GM10248 (cell line): ENCODE results near the gene PCNX3.

ENCODE experiments used
- CTCF ChIA-PET: fragments of 300-600 bp; sonication (Branson Sonifier 250); formaldehyde crosslinking; extraction: SDS; loops from one replicate; lab custom pipeline; 2021; ENCODE audit warnings: antibody characterized with exemption; lab: Yijun Ruan, JAX
- POLR2A ChIA-PET: fragments of 350-650 bp; sonication (Branson Sonifier 250); formaldehyde crosslinking; extraction: SDS; loops from one replicate; lab custom pipeline; 2020; ENCODE audit warnings: antibody characterized with exemption; lab: Yijun Ruan, JAX
- DNase-seq: peaks from one replicate; pipeline ENCODE4 v3.0.0; 2012; ENCODE audit errors: extremely low spot score
- TF ChIP-seq, protein P1 (sequence below): IDR thresholded peaks from 2 replicates; pipeline ENCODE4 v1.5.1; 2012; ENCODE audit warnings: mild to moderate bottlenecking, low read depth; ENCODE audit errors: extremely low read depth, missing control alignments, control extremely low read depth

Gene PCNX3

DNA sequence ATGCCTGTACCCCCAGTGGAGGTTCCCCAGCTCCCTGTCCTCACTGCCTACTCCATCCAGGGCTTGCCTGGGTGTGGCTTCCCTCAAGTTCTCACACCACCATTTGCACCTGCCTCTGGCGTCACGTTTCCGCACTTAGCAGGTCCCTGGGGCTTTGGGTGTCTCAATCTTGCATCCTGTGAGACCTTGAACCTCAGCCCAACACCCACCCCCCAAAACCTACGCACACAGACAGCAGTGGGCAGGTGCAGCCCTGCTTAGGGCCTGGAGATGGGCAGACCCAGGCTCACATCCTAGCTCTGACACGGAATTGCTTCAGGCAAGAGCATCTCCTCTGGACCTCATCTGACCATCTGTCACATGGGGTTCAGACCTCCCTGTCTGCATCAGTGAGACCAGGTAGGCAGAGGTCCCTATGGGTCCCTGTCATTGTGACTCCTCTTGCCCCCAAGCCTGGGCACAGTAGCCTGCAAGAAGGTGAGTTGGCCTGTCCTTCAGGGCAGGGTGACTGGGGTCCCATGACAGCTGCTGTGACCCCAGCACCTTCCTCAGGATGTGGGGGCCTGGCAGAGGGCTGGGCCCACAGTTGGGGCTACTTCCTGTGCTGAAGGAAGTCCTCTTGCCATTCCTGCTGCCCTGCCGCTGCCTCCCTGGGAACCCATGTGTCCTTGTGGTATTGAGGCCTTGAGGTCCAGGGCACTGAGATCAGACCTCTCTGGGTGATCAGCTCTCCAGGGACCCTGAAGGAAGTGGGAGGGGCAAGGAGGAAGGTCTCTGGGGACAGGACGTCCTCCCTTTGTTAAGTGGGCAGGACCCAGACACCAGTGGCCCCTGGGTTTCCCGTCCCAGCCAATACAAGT is 24.3 kb downstream of the PCNX3 start:
- TF ChIP-seq, protein P1, sequence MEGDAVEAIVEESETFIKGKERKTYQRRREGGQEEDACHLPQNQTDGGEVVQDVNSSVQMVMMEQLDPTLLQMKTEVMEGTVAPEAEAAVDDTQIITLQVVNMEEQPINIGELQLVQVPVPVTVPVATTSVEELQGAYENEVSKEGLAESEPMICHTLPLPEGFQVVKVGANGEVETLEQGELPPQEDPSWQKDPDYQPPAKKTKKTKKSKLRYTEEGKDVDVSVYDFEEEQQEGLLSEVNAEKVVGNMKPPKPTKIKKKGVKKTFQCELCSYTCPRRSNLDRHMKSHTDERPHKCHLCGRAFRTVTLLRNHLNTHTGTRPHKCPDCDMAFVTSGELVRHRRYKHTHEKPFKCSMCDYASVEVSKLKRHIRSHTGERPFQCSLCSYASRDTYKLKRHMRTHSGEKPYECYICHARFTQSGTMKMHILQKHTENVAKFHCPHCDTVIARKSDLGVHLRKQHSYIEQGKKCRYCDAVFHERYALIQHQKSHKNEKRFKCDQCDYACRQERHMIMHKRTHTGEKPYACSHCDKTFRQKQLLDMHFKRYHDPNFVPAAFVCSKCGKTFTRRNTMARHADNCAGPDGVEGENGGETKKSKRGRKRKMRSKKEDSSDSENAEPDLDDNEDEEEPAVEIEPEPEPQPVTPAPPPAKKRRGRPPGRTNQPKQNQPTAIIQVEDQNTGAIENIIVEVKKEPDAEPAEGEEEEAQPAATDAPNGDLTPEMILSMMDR = no peak
- ChIA-PET CTCF (interaction anchor here (1.0 to 5.7 kb wide), 10 partner anchors 9 to 250 kb away, joined by 3 to 54 read pairs (median 6); partner anchors contain the start of genes KAT5 and RELA), POLR2A (interaction anchor here (0.9 to 5.2 kb wide), 3 partner anchors 9 to 52 kb away, joined by 3 to 31 read pairs (median 3); no protein-coding TSS in a partner anchor)
- DNase-seq = peak; percentile 79

- POLR2A ChIA-PET = interaction anchor here (5.2 kb wide), 1 partner anchor 12 kb away, joined by 31 read pairs; no protein-coding TSS in a partner anchor
- no peak for DNase-seq
- CTCF ChIA-PET = interaction anchor here (1.0 to 5.7 kb wide), 4 partner anchors 8 to 249 kb away, joined by 3 to 54 read pairs (median 4); no protein-coding TSS in a partner anchor
- TF ChIP-seq, protein P1 = no peak
Observed at GRCh38 chr11:65640483-65641296, 25.1 kb downstream of the PCNX3 start.

DNA sequence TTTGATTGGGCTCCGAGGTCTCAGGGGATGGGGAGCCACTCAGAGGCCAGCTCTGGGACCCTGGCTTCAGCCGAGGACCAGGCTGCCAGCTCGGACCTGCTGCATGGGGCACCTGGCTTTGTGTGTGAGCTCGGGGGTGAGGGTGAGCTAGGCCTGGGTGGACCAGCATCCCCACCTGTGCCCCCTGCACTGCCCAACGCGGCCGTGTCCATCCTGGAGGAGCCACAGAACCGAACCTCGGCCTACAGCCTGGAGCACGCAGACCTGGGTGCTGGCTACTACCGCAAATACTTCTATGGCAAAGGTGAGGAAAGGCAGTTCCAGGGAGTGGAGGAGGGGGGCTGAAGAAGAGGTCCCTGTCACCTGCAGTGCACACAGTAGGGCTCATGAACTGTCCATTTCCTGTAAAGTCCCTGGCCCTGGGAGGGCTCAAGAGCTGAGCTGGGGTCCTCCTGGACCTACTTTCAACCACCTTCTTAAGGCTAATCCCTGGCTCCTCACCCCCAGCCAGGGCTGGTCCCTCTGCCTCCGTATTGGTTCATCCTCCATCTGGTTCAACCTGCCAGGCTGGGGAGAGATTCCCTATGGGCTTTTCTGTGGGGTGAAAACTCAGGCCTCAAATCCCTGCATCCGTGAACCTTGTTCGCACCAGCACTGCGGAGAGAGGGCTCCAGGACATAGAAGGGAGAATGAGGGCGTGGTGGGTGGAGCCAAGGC is 25.9 kb downstream of the PCNX3 start:
- TF ChIP-seq, protein P1 = no peak
- CTCF ChIA-PET = interaction anchor here (1.5 to 5.7 kb wide), 3 partner anchors 8 to 101 kb away, joined by 3 to 54 read pairs (median 6); no protein-coding TSS in a partner anchor
- DNase-seq = no peak
- POLR2A ChIA-PET = interaction anchor here (5.2 kb wide), 1 partner anchor 11 kb away, joined by 31 read pairs; no protein-coding TSS in a partner anchor

- ChIA-PET CTCF (interaction anchor here (1.2 to 5.7 kb wide), 3 partner anchors 11 to 102 kb away, joined by 4 to 54 read pairs (median 6); no protein-coding TSS in a partner anchor), POLR2A (interaction anchor here (5.2 kb wide), 1 partner anchor 10 kb away, joined by 31 read pairs; no protein-coding TSS in a partner anchor)
- no peak for DNase-seq
- TF ChIP-seq, protein P1 = no peak
Observed at GRCh38 chr11:65642014-65642671, 26.6 kb downstream of the PCNX3 start.

GRCh38 chr11:65643971-65644370 is 28.4 kb downstream of the PCNX3 start:
- CTCF ChIA-PET = interaction anchor here (1.0 kb wide), 1 partner anchor 18 kb away, joined by 3 read pairs; no protein-coding TSS in a partner anchor

More at GRCh38 chr11:65643971-65644370, 28.4 kb downstream of the PCNX3 start:
- POLR2A ChIA-PET = no interaction called here
- no peak for DNase-seq
- TF ChIP-seq, protein P1 = no peak
